ENCODE results near the gene ITFG1.
A peak's percentile ranks its signal among the peaks of the same experiment; 100 is the strongest.

Gene ITFG1

GRCh38 chr16:47486856-47487255, 26.0 kb upstream of the ITFG1 start:
- H3K4me3 ChIP-seq (ENCODE audit: low read depth, low read length) = no peak overlapping the region
- no peak for DNase-seq (ENCODE audit: low read depth)
- TF ChIP-seq, protein P1, sequence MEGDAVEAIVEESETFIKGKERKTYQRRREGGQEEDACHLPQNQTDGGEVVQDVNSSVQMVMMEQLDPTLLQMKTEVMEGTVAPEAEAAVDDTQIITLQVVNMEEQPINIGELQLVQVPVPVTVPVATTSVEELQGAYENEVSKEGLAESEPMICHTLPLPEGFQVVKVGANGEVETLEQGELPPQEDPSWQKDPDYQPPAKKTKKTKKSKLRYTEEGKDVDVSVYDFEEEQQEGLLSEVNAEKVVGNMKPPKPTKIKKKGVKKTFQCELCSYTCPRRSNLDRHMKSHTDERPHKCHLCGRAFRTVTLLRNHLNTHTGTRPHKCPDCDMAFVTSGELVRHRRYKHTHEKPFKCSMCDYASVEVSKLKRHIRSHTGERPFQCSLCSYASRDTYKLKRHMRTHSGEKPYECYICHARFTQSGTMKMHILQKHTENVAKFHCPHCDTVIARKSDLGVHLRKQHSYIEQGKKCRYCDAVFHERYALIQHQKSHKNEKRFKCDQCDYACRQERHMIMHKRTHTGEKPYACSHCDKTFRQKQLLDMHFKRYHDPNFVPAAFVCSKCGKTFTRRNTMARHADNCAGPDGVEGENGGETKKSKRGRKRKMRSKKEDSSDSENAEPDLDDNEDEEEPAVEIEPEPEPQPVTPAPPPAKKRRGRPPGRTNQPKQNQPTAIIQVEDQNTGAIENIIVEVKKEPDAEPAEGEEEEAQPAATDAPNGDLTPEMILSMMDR (conservative IDR thresholded peaks at IDR 0.05; ENCODE audit: low read depth, low read length) = no peak

- no peak overlapping the region for H3K4me3 ChIP-seq (ENCODE audit: low read depth, low read length)
- TF ChIP-seq, protein P1 (conservative IDR thresholded peaks at IDR 0.05; ENCODE audit: low read depth, low read length) = no peak
- no peak for DNase-seq (ENCODE audit: low read depth)
Measured at GRCh38 chr16:47483616-47484015, 22.8 kb upstream of the ITFG1 start.

GRCh38 chr16:47481698-47482374, 21.0 kb upstream of the ITFG1 start:
- DNase-seq (ENCODE audit: low read depth) = no peak
- TF ChIP-seq, protein P1 (conservative IDR thresholded peaks at IDR 0.05; ENCODE audit: low read depth, low read length) = no peak
- H3K4me3 ChIP-seq (ENCODE audit: low read depth, low read length) = no peak overlapping the region

GRCh38 chr16:47480410-47480809, 19.5 kb upstream of the ITFG1 start:
- no peak for DNase-seq (ENCODE audit: low read depth)
- no peak overlapping the region for H3K4me3 ChIP-seq (ENCODE audit: low read depth, low read length)

GRCh38 chr16:47477679-47478078, 16.8 kb upstream of the ITFG1 start:
- TF ChIP-seq, protein P1 (conservative IDR thresholded peaks at IDR 0.05; ENCODE audit: low read depth, low read length) = no peak
- DNase-seq (ENCODE audit: low read depth) = peak; percentile 35
- H3K4me3 ChIP-seq (ENCODE audit: low read depth, low read length) = no peak overlapping the region

More at GRCh38 chr16:47480410-47480809, 19.5 kb upstream of the ITFG1 start:
- TF ChIP-seq, protein P1 (conservative IDR thresholded peaks at IDR 0.05; ENCODE audit: low read depth, low read length) = no peak

DNA sequence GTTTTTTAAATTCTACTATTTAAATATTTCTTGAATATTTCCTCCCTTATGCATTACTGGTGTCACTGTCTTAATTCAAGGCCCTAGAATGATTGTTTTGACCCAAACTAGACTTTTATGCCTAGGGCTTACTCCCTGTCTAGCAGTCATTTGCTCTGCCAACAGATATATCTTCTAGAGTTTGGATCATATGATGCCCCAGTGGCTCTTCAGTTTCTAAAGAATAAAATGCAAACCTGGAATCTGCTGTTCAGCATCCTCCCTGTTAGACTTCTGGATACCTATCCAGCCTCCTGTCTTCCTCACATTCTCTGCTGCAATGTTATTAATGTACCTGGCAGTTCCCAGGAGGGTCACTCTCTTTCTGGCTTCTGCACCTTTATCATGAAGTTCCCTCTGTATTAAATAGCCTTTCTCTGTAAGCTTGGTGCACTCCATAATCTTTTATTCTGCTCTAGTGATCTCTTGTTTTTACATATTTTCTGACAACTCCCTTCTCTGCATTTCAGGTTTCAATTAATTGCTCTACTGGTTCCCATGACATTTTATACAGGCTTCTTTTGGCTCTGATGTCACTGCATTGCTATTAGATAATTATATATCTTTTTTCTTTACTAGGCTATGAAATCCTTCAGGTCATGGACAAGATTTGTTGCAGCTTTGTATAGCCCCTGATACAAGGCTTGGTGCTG, 15.9 kb upstream of the ITFG1 start:
- TF ChIP-seq, protein P1 (conservative IDR thresholded peaks at IDR 0.05; ENCODE audit: low read depth, low read length) = no peak
- no peak for DNase-seq (ENCODE audit: low read depth)
- no peak overlapping the region for H3K4me3 ChIP-seq (ENCODE audit: low read depth, low read length)
